IMR-90 (cell line): ENCODE measurements around the gene LHFPL6.

ENCODE experiments used
- BHLHE40 ChIP-seq: fragments of 150-350 bp; IDR thresholded peaks from 2 replicates; pipeline ENCODE4 v1.6.1; 2016; ENCODE audit warnings: mild to moderate bottlenecking, low read depth, low read length
- CEBPB ChIP-seq: IDR thresholded peaks from 2 replicates; pipeline ENCODE4 v1.6.1; 2012; ENCODE audit warnings: low read depth, low read length, improper control_type of control experiment
- FOS ChIP-seq: fragments of 150-350 bp; IDR thresholded peaks from 2 replicates; pipeline ENCODE4 v1.6.1; 2016; ENCODE audit warnings: low read depth, low read length
- MAZ ChIP-seq: IDR thresholded peaks from 2 replicates; pipeline ENCODE4 v1.6.1; 2012; ENCODE audit warnings: low read depth, mild to moderate bottlenecking, low read length, improper control_type of control experiment, moderate library complexity, borderline replicate concordance
- MXI1 ChIP-seq: IDR thresholded peaks from 2 replicates; pipeline ENCODE4 v1.6.1; 2012; ENCODE audit warnings: low read depth, mild to moderate bottlenecking, low read length, moderate library complexity, borderline replicate concordance
- NFE2L2 ChIP-seq: fragments of 150-350 bp; IDR thresholded peaks from 2 replicates; pipeline ENCODE4 v1.6.1; 2016; ENCODE audit warnings: low read depth, mild to moderate bottlenecking, low read length
- POLR2A ChIP-seq: IDR thresholded peaks from 2 replicates; pipeline ENCODE4 v1.6.1; 2012; ENCODE audit warnings: mild to moderate bottlenecking, low read depth, low read length
- RAD21 ChIP-seq: IDR thresholded peaks from 2 replicates; pipeline ENCODE4 v1.6.1; 2012; ENCODE audit warnings: low read length, improper control_type of control experiment
- TF ChIP-seq, protein P1 (sequence below): conservative IDR thresholded peaks from 2 replicates; pipeline ENCODE4 v1.5.1; 2012; ENCODE audit warnings: mild to moderate bottlenecking, low read depth, low read length, improper control_type of control experiment
- TF ChIP-seq, protein P2 (sequence below): fragments of 150-350 bp; IDR thresholded peaks from 2 replicates; pipeline ENCODE4 v1.6.1; 2016; ENCODE audit warnings: low read depth, mild to moderate bottlenecking, low read length, moderate library complexity, borderline replicate concordance

DNA sequence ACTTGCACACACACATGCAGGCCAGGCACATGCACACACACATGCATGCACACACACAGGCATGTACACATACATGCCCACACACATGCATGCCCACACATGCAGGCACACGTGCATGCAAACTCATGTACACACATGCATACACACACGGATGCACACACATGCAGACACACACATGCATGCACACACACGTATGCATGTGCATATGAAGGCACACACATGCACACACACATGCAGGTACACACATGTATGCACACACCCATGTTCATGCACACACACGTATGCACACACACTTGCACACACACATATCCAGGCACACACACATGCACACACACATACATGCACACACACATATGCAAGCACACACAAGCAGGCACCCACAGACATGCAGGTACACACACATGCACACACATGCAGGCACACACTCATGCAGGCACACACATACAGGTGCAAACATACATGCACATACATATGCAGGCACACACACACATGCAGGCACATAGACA, 278.1 kb downstream of the LHFPL6 start:
- TF ChIP-seq, protein P1, sequence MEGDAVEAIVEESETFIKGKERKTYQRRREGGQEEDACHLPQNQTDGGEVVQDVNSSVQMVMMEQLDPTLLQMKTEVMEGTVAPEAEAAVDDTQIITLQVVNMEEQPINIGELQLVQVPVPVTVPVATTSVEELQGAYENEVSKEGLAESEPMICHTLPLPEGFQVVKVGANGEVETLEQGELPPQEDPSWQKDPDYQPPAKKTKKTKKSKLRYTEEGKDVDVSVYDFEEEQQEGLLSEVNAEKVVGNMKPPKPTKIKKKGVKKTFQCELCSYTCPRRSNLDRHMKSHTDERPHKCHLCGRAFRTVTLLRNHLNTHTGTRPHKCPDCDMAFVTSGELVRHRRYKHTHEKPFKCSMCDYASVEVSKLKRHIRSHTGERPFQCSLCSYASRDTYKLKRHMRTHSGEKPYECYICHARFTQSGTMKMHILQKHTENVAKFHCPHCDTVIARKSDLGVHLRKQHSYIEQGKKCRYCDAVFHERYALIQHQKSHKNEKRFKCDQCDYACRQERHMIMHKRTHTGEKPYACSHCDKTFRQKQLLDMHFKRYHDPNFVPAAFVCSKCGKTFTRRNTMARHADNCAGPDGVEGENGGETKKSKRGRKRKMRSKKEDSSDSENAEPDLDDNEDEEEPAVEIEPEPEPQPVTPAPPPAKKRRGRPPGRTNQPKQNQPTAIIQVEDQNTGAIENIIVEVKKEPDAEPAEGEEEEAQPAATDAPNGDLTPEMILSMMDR = no peak
- no peak for TF ChIP-seq POLR2A
- no peak for TF ChIP-seq FOS
- TF ChIP-seq CEBPB = no peak
- no peak for TF ChIP-seq BHLHE40
- no peak for TF ChIP-seq NFE2L2
- no peak for TF ChIP-seq RAD21
- TF ChIP-seq MXI1 = no peak
- TF ChIP-seq, protein P2, sequence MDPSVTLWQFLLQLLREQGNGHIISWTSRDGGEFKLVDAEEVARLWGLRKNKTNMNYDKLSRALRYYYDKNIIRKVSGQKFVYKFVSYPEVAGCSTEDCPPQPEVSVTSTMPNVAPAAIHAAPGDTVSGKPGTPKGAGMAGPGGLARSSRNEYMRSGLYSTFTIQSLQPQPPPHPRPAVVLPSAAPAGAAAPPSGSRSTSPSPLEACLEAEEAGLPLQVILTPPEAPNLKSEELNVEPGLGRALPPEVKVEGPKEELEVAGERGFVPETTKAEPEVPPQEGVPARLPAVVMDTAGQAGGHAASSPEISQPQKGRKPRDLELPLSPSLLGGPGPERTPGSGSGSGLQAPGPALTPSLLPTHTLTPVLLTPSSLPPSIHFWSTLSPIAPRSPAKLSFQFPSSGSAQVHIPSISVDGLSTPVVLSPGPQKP = no peak
- TF ChIP-seq MAZ = no peak
